GM12872 (cell line): Measurements from ENCODE around the gene PLCG1.

Experiments used
- TF ChIP-seq, protein P1 (sequence below): IDR thresholded peaks from 3 replicates; pipeline ENCODE4 v1.5.1; 2011; ENCODE audit warnings: low read depth, mild to moderate bottlenecking, low read length, moderate library complexity; ENCODE audit not compliant: insufficient read depth

Gene PLCG1

DNA sequence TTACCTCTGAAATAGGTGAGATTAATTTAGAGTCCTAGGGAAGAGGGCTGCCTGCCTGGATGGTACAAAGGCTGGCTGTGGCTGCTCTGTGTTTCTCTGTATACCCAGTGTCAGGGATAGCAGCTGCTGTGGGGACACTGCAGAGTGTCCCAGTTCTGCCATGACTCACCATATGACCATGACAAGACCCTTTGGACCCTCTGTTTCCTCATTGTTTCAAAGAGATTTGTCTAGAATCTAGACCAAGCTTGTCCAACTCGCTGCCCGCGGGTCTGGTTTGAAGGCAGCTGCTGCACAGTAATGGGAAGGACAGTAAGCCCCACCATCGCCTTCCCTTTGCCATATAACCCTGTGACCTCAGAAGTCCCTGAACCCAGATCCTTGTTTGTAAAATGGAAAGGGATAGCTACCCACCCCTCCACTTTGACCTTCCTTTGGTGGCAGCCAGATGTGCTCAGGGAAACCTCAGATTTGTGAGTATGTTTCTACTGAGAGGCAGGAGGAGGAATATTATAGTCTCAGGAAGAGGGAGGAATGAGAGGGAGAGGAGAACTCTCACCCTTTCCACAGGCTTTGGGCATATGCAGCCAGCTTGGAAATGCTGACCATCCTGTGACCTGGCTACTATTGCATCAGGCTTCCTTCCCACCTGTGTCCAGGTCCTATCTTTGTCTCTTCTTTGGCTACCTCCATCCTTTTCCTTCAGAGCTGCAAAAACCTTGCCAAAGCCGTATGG, 14.0 kb downstream of the PLCG1 start:
- TF ChIP-seq, protein P1, sequence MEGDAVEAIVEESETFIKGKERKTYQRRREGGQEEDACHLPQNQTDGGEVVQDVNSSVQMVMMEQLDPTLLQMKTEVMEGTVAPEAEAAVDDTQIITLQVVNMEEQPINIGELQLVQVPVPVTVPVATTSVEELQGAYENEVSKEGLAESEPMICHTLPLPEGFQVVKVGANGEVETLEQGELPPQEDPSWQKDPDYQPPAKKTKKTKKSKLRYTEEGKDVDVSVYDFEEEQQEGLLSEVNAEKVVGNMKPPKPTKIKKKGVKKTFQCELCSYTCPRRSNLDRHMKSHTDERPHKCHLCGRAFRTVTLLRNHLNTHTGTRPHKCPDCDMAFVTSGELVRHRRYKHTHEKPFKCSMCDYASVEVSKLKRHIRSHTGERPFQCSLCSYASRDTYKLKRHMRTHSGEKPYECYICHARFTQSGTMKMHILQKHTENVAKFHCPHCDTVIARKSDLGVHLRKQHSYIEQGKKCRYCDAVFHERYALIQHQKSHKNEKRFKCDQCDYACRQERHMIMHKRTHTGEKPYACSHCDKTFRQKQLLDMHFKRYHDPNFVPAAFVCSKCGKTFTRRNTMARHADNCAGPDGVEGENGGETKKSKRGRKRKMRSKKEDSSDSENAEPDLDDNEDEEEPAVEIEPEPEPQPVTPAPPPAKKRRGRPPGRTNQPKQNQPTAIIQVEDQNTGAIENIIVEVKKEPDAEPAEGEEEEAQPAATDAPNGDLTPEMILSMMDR: no peak

DNA sequence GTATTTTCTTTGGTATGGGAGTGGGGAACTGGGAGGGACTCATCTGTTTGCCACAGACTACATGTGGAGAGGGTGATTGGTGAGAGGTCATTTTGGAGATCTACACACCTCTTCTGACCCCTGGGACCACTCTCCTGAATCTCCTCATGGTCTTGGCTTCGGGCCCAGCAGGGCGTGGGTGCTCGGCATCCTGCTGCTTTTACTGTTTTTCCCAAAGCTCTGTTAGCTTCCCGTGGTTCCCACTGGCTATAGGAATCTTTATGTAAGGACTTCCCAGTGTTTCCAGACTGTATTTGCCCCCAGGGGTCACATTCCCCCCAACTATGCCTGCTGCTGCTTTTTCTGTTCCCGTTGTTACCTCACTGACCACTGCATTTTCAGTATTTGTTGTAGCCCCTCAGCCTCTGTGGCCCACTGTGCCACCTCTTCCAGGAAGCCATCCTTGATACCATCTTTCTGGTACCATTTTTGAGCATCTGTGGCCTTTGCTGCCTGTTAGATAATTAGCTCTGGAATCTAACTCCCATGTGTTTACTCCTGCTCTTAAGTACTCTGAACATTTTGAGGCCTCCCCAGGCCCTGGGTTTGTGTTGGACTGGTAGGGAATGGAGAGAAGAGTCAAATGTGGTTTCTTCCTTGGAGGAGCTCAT, 14.9 kb downstream of the PLCG1 start:
- TF ChIP-seq, protein P1: no peak

DNA sequence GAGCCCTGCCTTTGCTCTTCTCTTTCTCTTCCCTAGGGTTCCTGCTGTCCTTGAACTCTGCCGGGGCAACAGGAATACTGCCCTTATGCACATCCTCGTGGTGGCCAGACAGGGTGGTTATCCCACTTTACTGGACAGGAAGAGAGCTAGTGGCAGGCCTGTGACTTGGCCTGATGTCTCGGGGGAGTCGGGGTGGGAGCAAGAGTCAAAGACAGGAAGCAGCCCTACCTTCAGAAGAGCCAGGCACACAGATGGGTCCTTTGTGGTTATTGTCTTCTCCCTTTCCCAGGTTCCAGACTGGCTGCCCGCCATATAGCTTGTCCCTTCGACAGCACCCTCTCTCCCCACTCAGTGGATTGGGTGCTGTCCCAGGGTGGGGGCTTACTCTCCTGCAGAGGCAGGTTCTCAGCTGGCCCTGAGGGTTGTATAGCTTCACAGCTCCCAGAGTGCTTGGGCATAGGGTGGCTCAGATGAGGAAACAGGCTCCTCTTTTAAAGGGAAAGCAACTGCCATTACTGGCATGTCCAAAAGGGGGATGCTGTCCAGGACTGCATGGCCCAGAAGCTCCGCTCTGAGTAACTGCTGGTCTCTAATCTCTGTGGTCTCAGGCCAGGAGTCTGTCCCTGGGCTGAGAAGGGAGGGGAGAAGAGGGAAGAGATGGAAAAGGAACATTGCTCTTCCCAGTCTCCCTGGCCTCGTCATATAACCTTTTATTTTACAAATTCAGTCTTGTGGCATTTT, 17.3 kb downstream of the PLCG1 start:
- TF ChIP-seq, protein P1: no peak

DNA sequence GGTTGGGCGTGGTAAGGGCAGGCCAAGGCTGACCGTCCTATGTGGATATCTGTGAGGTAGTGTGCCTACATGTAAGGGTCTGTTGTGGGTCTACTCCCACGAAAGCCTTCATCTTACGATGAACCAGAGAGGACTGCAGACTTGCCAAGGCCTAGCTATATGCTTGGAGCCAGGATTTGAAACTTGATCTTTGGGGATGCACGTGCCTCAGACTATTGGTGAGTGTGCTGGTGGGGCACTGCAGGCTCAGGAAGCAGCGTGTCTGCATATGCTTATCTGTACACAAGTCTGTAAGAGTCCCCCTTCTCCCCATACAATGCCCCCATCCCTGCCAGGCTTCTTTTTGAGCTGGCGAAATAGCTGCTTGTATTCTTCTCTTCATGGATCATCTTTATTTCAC, 17.9 kb downstream of the PLCG1 start:
- TF ChIP-seq, protein P1: no peak

DNA sequence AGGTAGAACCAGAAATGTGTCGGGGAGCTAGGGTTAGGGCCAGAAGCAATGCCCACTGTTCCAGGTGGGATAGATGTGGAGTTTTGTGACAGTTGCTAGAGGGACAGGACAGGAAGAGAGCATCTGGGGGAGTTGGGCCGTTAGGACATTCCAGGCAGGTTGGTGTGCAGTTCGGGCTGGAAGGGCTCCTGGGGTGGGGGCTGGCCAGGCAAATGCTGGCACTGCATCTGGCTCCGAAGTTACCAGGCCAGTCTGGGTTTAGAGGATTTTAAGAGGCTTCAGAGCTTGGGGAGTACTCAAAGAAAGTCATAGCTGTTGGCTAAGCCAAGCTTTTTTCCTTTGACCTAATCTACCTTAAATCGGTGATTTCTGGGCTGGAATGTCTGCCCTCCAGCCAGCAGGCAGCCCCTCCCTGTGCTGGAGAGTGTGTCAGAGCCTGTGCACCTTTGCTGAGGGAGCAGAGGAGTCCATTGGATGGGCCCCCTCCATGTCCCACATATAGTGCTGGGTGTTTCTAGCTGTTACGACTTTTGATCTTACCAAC, 20.8 kb downstream of the PLCG1 start:
- TF ChIP-seq, protein P1: no peak

DNA sequence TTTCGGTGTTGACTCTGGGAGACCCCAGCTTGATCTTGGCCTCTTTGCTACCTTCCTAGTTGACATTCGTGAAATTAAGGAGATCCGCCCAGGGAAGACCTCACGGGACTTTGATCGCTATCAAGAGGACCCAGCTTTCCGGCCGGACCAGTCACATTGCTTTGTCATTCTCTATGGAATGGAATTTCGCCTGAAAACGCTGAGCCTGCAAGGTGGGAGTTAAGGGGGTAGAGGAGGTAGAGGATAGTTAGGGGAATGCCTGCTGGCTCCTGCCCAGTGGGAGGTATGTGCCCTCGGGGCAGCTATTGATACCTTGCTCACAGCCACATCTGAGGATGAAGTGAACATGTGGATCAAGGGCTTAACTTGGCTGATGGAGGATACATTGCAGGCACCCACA, 22.2 kb downstream of the PLCG1 start:
- TF ChIP-seq, protein P1: no peak

DNA sequence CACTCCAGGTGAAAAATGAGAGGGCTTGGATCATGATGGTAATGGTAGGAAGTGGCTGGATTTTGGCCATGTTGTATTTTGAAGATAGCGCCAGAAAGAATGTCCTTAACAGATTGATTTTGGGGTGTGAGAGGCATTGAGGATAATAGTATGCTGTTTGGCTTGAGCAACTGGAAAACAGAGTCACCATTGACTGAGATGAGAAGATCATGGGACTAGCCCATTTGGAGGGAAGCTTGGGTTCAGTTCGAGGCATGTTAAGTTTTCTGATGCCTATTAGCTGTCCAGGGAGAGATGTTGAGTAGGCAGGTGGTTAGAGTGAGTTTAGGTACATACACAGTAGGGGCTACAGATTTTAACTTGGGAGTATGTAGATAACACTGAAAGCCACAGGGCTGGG, 23.3 kb downstream of the PLCG1 start:
- TF ChIP-seq, protein P1: no peak
